K562 (cell line): ENCODE results near the gene NLRP6. TPM values are rescaled to one million over a fixed set of nuclear protein-coding genes. Genes with fewer than 3 reads are reported as not detected.

Source experiments
- ATAC-seq: fragments of 200-7000 bp; cut with Tn5 transposase; 3 replicates; pipeline ENCODE4 v1.9.1; 2020; ENCODE audit warnings: moderate library complexity
- BruUV-seq: library from RNA; stranded (reverse); fragments of 400-500 nt; replicated peaks from 2 replicates; lab custom pipeline; 2021; lab: Mats Ljungman, UMichigan
- CTCF ChIA-PET: fragments of 300-600 bp; formaldehyde crosslinking; extraction: SDS; loops from one replicate; lab custom pipeline; 2021; ENCODE audit warnings: low intra/inter-chr PET ratio; lab: Yijun Ruan, JAX
- POLR2A ChIA-PET: fragments of 300-600, 350-650 bp; sonication (Branson Sonifier 250); formaldehyde crosslinking; extraction: SDS; loops from one replicate; lab custom pipeline; 2021; ENCODE audit warnings: antibody characterized with exemption, inconsistent platforms; lab: Yijun Ruan, JAX
- DNase-seq, 4 experiments: peaks; one replicate each; pipeline versions ENCODE4 v3.0.0 to v3.0.0-alpha.2; 2011 to 2018; ENCODE audit warnings: low spot score in 3 of 4, mixed read lengths in 3 of 4; ENCODE audit errors: extremely low read depth in 1 of 4
- FAIRE-seq: peaks from 2 replicates; lab custom pipeline; 2011; peaks lifted over from hg19 to GRCh38; lab: Jason Lieb, UNC
- H2AFZ ChIP-seq: 2 replicates; pipeline ENCODE4 v1.6.0; 2011; ENCODE audit warnings: low read depth, low read length, control low read depth, inconsistent platforms
- H3K27ac ChIP-seq: fragments of 200-600 bp; 3 replicates; pipeline ENCODE4 v1.8.0; 2011; ENCODE audit warnings: low read depth, mild to moderate bottlenecking, control low read depth, inconsistent platforms, low read length, moderate library complexity, mixed read lengths; ENCODE audit errors: extremely low read depth
- H3K27me3 ChIP-seq, 2 experiments: fragments of 300-600 bp in 1 of 2; 2 replicates in 1 of 2; 3 replicates in 1 of 2; pipeline versions ENCODE4 v1.6.0 to v1.8.0; 2011; ENCODE audit warnings: inconsistent platforms in 2 of 2, low read length in 2 of 2, mild to moderate bottlenecking in 1 of 2, mixed read lengths in 1 of 2, moderate library complexity in 1 of 2; ENCODE audit not compliant: control insufficient read depth in 2 of 2, insufficient read depth in 2 of 2
- H3K36me3 ChIP-seq: fragments of 300-600 bp; 3 replicates; pipeline ENCODE4 v1.8.0; 2011; ENCODE audit warnings: mild to moderate bottlenecking, low read length, inconsistent platforms; ENCODE audit not compliant: control insufficient read depth, insufficient read depth
- H3K4me1 ChIP-seq, 2 experiments: fragments of 200-600 bp in 1 of 2; replicated peaks in 1 of 2; 2 replicates in 1 of 2; 3 replicates in 1 of 2; pipeline versions ENCODE4 v1.5.1 to v1.8.0; 2011; ENCODE audit warnings: inconsistent platforms in 2 of 2, low read length in 2 of 2, mild to moderate bottlenecking in 1 of 2, mixed read lengths in 1 of 2, moderate library complexity in 1 of 2; ENCODE audit not compliant: control insufficient read depth in 2 of 2, insufficient read depth in 2 of 2
- H3K4me2 ChIP-seq: 2 replicates; pipeline ENCODE4 v1.6.1; 2011; ENCODE audit warnings: low read length, control low read depth, inconsistent platforms, mixed read lengths; ENCODE audit not compliant: insufficient read depth
- H3K4me3 ChIP-seq: fragments of 200-600 bp; sonication (generic), shearing (Covaris generic); 2 replicates; pipeline ENCODE4 v1.5.1; 2016; ENCODE audit warnings: control low read depth, inconsistent platforms
- H3K79me2 ChIP-seq: fragments of 200-600 bp; 3 replicates; pipeline ENCODE4 v1.8.0; 2011; ENCODE audit warnings: low read length, inconsistent platforms; ENCODE audit not compliant: control insufficient read depth, insufficient read depth
- H3K9ac ChIP-seq, 2 experiments: 2 replicates each; pipeline versions ENCODE4 v1.6.0 to v1.6.1; 2011; ENCODE audit warnings: low read depth in 2 of 2, low read length in 2 of 2, control low read depth in 1 of 2, inconsistent platforms in 1 of 2, mild to moderate bottlenecking in 1 of 2, mixed read lengths in 1 of 2; ENCODE audit not compliant: insufficient read depth in 1 of 2
- H3K9me1 ChIP-seq: one replicate; pipeline ENCODE4 v1.6.0; 2011; ENCODE audit warnings: inconsistent platforms, mild to moderate bottlenecking, low read length, moderate library complexity; ENCODE audit not compliant: control insufficient read depth, insufficient read depth
- H3K9me3 ChIP-seq: replicated peaks from 2 replicates; pipeline ENCODE4 v1.5.1; 2011; ENCODE audit warnings: low read depth, low read length, inconsistent platforms; ENCODE audit not compliant: control insufficient read depth, insufficient read depth
- H4K20me1 ChIP-seq: replicated peaks from 2 replicates; pipeline ENCODE4 v1.6.1; 2011; ENCODE audit warnings: low read length, inconsistent platforms, mixed read lengths; ENCODE audit not compliant: control insufficient read depth, insufficient read depth
- E2F3 ChIP-seq: fragments of 250-450 bp; sonication (Bioruptor Pico); IDR thresholded peaks from 2 replicates; pipeline ENCODE4 v1.4.0; 2020; ENCODE audit warnings: mild to moderate bottlenecking
- PHB2 ChIP-seq: fragments of 450-650 bp; IDR thresholded peaks from 2 replicates; pipeline ENCODE4 v1.6.1; 2017; ENCODE audit warnings: low read depth
- TEAD1 ChIP-seq, 2 experiments: fragments of 450-650 bp in 1 of 2; sonication (generic) in 1 of 2; formaldehyde crosslinking; IDR thresholded peaks; 2 replicates each; pipeline versions ENCODE4 v1.4.0 to v1.8.0; 2020 to 2022; ENCODE audit warnings: mild to moderate bottlenecking in 2 of 2, missing genetic modification reagents in 1 of 2
- WGBS: fragments of 100-300 bp; shearing (Covaris generic); methylation state at CpG from one replicate; pipeline ENCODE4 v1.1.6; 2016; ENCODE audit warnings: low coverage, mixed read lengths; ENCODE audit not compliant: insufficient coverage; ENCODE audit errors: missing lambda C conversion rate; 5-methylcytosine and 5-hydroxymethylcytosine counted together
- in situ Hi-C: fragments of 300-500 bp; cut with MboI; formaldehyde crosslinking; loops from 4 replicates; pipeline ENCODE4 v1.15.0; 2018; ENCODE audit warnings: inconsistent platforms, mixed read lengths
- intact Hi-C: fragments of 100-400 bp; cut with micrococcal nuclease; formaldehyde crosslinking; loops from 2 replicates; pipeline ENCODE4 v1.14.2; 2022
- polyA plus RNA-seq, 8 experiments: library from polyadenylated mRNA; depleted of rRNA in 4 of 8; stranded (reverse) in 5 of 8; unstranded in 3 of 8; fragments of >200 nt; fragmentation: Nextera tagmentation in 2 of 8; fragmentation: Illumina TruSeq in 1 of 8; extraction: Ambion mirVana in 2 of 8; extraction: Trizol in 1 of 8; gene quantifications; 2 replicates each; pipeline versions ENCODE4 v1.2.1 to v1.2.3, GENCODE V29; 2011 to 2014; ENCODE audit warnings: inconsistent platforms in 1 of 8, missing spikeins in 1 of 8
- total RNA-seq, 7 experiments: library from RNA; depleted of rRNA in 6 of 7; stranded (reverse); fragments of >200 nt in 6 of 7; fragmentation: Illumina TruSeq in 2 of 7; extraction: Trizol in 2 of 7; gene quantifications; 2 replicates each; pipeline versions ENCODE4 v1.2.1 to v1.2.3, GENCODE V29; 2011 to 2021; ENCODE audit warnings: low replicate concordance in 1 of 7
- TF ChIP-seq, protein P1 (sequence below): fragments of 250-450 bp; sonication (Bioruptor Pico); IDR thresholded peaks from 2 replicates; pipeline ENCODE4 v1.5.0; 2021; ENCODE audit warnings: mild to moderate bottlenecking, borderline replicate concordance

Gene NLRP6
- total and polyA plus RNA-seq, 9 of the 15 experiments (the other 6 are each of a cell fraction or from before 2014, with no cell fraction given), result 0.03 to 0.18 (median 0.15) TPM; not detected in 5

DNA sequence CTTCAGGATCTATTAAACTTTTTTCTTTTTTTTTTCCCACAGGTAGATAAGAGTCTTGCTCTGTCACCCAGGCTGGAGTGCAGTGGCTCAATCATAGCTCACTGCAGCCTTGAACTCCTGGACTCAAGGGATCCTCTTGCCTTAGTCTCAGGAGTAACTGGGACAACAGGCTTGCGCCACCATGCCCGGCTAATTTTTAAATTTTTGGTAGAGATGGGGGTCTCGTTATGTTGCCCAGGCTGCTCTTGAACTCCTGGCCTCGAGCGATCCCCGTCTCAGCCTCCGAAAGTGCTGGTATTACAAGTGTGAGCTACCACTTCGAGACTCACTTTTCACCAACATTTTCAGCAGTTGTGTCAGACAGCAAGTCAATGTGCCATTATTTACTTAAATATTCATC, 43.0 kb upstream of the NLRP6 start:
- TSS peak; percentile 73 for BruUV-seq
- no peaks in the 10 kb centered on the region for H3K9me1 ChIP-seq
- peak overlapping the region; percentile 89 for H3K27ac ChIP-seq
- peaks cover 10% of the 10 kb centered on the region; the same call in 1 of the 2 replicates for H4K20me1 ChIP-seq
- intact Hi-C loops (no loop called here), in situ Hi-C loops (no loop called here)
- ChIA-PET POLR2A (interaction anchor here (0.6 to 1.6 kb wide), 5 partner anchors 12 to 171 kb away, joined by 3 to 6 read pairs (median 5); partner anchors contain the start of genes BET1L and RIC8A), CTCF (interaction anchor here (0.6 kb wide), 1 partner anchor 283 kb away, joined by 3 read pairs; no protein-coding TSS in a partner anchor)
- WGBS, result 81% methylated on average over 8 of the region's 8 CpGs
- H3K4me3 ChIP-seq, result peak overlapping the region; percentile 90
- TF ChIP-seq, protein P1, sequence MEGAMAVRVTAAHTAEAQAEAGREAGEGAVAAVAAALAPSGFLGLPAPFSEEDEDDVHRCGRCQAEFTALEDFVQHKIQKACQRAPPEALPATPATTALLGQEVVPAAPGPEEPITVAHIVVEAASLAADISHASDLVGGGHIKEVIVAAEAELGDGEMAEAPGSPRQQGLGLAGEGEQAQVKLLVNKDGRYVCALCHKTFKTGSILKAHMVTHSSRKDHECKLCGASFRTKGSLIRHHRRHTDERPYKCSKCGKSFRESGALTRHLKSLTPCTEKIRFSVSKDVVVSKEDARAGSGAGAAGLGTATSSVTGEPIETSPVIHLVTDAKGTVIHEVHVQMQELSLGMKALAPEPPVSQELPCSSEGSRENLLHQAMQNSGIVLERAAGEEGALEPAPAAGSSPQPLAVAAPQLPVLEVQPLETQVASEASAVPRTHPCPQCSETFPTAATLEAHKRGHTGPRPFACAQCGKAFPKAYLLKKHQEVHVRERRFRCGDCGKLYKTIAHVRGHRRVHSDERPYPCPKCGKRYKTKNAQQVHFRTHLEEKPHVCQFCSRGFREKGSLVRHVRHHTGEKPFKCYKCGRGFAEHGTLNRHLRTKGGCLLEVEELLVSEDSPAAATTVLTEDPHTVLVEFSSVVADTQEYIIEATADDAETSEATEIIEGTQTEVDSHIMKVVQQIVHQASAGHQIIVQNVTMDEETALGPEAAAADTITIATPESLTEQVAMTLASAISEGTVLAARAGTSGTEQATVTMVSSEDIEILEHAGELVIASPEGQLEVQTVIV, result no peak
- TF ChIP-seq PHB2, result no peak
- TF ChIP-seq TEAD1 (CRISPR knock-in tag; IDR thresholded peaks at IDR 0.05), result no peak
- TF ChIP-seq E2F3 (CRISPR knock-in tag), result no peak
- FAIRE-seq (no peak), DNase-seq (no peak), ATAC-seq (no peak)
- H3K79me2 ChIP-seq, result peaks cover 46% of the 10 kb centered on the region
- H3K27me3 ChIP-seq, result no peaks in the 10 kb centered on the region
- peak overlapping the region; percentile 86 for H3K4me2 ChIP-seq
- peaks cover 27% of the 10 kb centered on the region for H3K36me3 ChIP-seq
- H3K9me3 ChIP-seq, result no peaks in the 10 kb centered on the region
- no peak overlapping the region for H2AFZ ChIP-seq
- peaks cover 19 to 21% of the 10 kb centered on the region in 2 experiments; a peak in 4 of 5 replicates for H3K4me1 ChIP-seq
- peak overlapping the region; percentile 60 to 82 for H3K9ac ChIP-seq
